NCI-H2107 (cell line): Measurements from ENCODE around the gene FAM240A.

ENCODE experiments used
- DNase-seq: peaks from one replicate; lab custom pipeline; 2025; lab: John Stamatoyannopoulos, UW

Gene FAM240A

GRCh38 chr3:46626039-46626438 lies 13.7 kb downstream of the FAM240A start:
- no peak for DNase-seq

- no peak for DNase-seq
Observed at GRCh38 chr3:46627078-46627477, 14.8 kb downstream of the FAM240A start.

GRCh38 chr3:46628901-46629369 lies 16.6 kb downstream of the FAM240A start:
- DNase-seq, result no peak

GRCh38 chr3:46629551-46630517 lies 17.5 kb downstream of the FAM240A start:
- DNase-seq, result peak; percentile 41

GRCh38 chr3:46632792-46633191 lies 20.5 kb downstream of the FAM240A start:
- DNase-seq, result no peak

GRCh38 chr3:46634856-46635255 lies 22.5 kb downstream of the FAM240A start:
- no peak for DNase-seq

- DNase-seq, result no peak
Observed at GRCh38 chr3:46639221-46639620, 26.9 kb downstream of the FAM240A start.

GRCh38 chr3:46640927-46641326 lies 28.6 kb downstream of the FAM240A start:
- no peak for DNase-seq

GRCh38 chr3:46642971-46643370 lies 30.6 kb downstream of the FAM240A start:
- DNase-seq, result no peak

- DNase-seq, result no peak
Observed at GRCh38 chr3:46643701-46644100, 31.4 kb downstream of the FAM240A start.

- no peak for DNase-seq
Observed at GRCh38 chr3:46646700-46647099, 34.4 kb downstream of the FAM240A start.

- no peak for DNase-seq
Observed at GRCh38 chr3:46648096-46648495, 35.8 kb downstream of the FAM240A start.

GRCh38 chr3:46649436-46649835 lies 37.1 kb downstream of the FAM240A start:
- no peak for DNase-seq

- no peak for DNase-seq
Observed at GRCh38 chr3:46651084-46651483, 38.8 kb downstream of the FAM240A start.

- no peak for DNase-seq
Observed at GRCh38 chr3:46655271-46655670, 42.9 kb downstream of the FAM240A start.

GRCh38 chr3:46656778-46657556 lies 44.6 kb downstream of the FAM240A start:
- DNase-seq, result no peak

- DNase-seq, result no peak
Observed at GRCh38 chr3:46659285-46659684, 47.0 kb downstream of the FAM240A start.

GRCh38 chr3:46660003-46660402 lies 47.7 kb downstream of the FAM240A start:
- DNase-seq, result no peak

GRCh38 chr3:46660543-46661523 lies 48.5 kb downstream of the FAM240A start:
- no peak for DNase-seq

- no peak for DNase-seq
Observed at GRCh38 chr3:46661776-46662766, 49.7 kb downstream of the FAM240A start.
